CD8-positive, alpha-beta memory T cell (primary cell): ENCODE measurements around the gene KIF6. TPM values are rescaled to one million over a fixed set of nuclear protein-coding genes. Genes with fewer than 3 reads are reported as not detected.

Source experiments
- CTCF ChIA-PET: fragments of 350-600 bp; sonication (Branson Sonifier 250); formaldehyde crosslinking; loops from one replicate; lab custom pipeline; 2021; ENCODE audit warnings: antibody characterized with exemption; lab: Charles Lee
- POLR2A ChIA-PET: fragments of 350-600 bp; sonication (Branson Sonifier 250); formaldehyde crosslinking; loops from one replicate; lab custom pipeline; 2021; ENCODE audit warnings: antibody characterized with exemption; lab: Charles Lee
- DNase-seq, 5 donors: peaks; one replicate each; pipeline versions ENCODE4 v3.0.0 to v3.0.0-alpha.2; 2020 to 2022; ENCODE audit warnings: mixed read lengths in 1 of 5
- H3K27ac ChIP-seq: one replicate; pipeline ENCODE4 v1.7.0; 2013; ENCODE audit warnings: low read depth, mild to moderate bottlenecking, low read length, moderate library complexity
- H3K27me3 ChIP-seq: 2 replicates; pipeline ENCODE4 v1.7.0; 2013; ENCODE audit warnings: low read length, mild to moderate bottlenecking; ENCODE audit not compliant: insufficient read depth, poor library complexity, severe bottlenecking
- H3K36me3 ChIP-seq: 2 replicates; pipeline ENCODE4 v1.7.0; 2013; ENCODE audit warnings: mild to moderate bottlenecking, low read length, moderate library complexity; ENCODE audit not compliant: insufficient read depth
- H3K4me1 ChIP-seq: 2 replicates; pipeline ENCODE4 v1.7.0; 2013; ENCODE audit warnings: mild to moderate bottlenecking, low read length, moderate library complexity; ENCODE audit not compliant: insufficient read depth
- H3K4me3 ChIP-seq: 2 replicates; pipeline ENCODE4 v1.7.0; 2013; ENCODE audit warnings: mild to moderate bottlenecking, low read length
- H3K9me3 ChIP-seq: 2 replicates; pipeline ENCODE4 v1.7.0; 2013; ENCODE audit warnings: mild to moderate bottlenecking, low read length
- H3K27ac Mint-ChIP-seq, 8 donors: one replicate each; pipeline ENCODE4 v1.8.0; 2020 to 2021; ENCODE audit warnings: mixed read lengths in 8 of 8, mild to moderate bottlenecking in 6 of 8, inconsistent platforms in 3 of 8, moderate library complexity in 3 of 8
- H3K27me3 Mint-ChIP-seq, 2 donors: one replicate each; pipeline ENCODE4 v1.8.0; 2020 to 2021; ENCODE audit warnings: mixed read lengths in 2 of 2, mild to moderate bottlenecking in 1 of 2, moderate library complexity in 1 of 2
- H3K36me3 Mint-ChIP-seq, 3 donors: one replicate each; pipeline ENCODE4 v1.8.0; 2020 to 2021; ENCODE audit warnings: mixed read lengths in 3 of 3, inconsistent platforms in 1 of 3, mild to moderate bottlenecking in 1 of 3
- H3K4me1 Mint-ChIP-seq, 3 donors: one replicate each; pipeline ENCODE4 v1.8.0; 2020 to 2021; ENCODE audit warnings: mixed read lengths in 3 of 3, inconsistent platforms in 1 of 3, mild to moderate bottlenecking in 1 of 3
- H3K4me3 Mint-ChIP-seq, 7 donors: one replicate each; pipeline ENCODE4 v1.8.0; 2020 to 2021; ENCODE audit warnings: mixed read lengths in 7 of 7, mild to moderate bottlenecking in 6 of 7, moderate library complexity in 4 of 7, inconsistent platforms in 2 of 7
- H3K9me3 Mint-ChIP-seq, 5 donors: one replicate each; pipeline ENCODE4 v1.8.0; 2020 to 2022; ENCODE audit warnings: mixed read lengths in 5 of 5, mild to moderate bottlenecking in 3 of 5, moderate library complexity in 2 of 5, inconsistent platforms in 1 of 5
- polyA plus RNA-seq: library from polyadenylated mRNA; unstranded; fragments of 300-500 nt; fragmentation: Illumina TruSeq; gene quantifications from one replicate; pipeline ENCODE4 v1.2.3, GENCODE V29; 2021
- total RNA-seq, 2 experiments: library from RNA; stranded (reverse); gene quantifications; one replicate each; pipeline ENCODE4 v1.2.3, GENCODE V29; 2021

The KIF6 gene
- total and polyA plus RNA-seq, 3 experiments from 2014 or later = 0.22 TPM; not detected in 1

DNA sequence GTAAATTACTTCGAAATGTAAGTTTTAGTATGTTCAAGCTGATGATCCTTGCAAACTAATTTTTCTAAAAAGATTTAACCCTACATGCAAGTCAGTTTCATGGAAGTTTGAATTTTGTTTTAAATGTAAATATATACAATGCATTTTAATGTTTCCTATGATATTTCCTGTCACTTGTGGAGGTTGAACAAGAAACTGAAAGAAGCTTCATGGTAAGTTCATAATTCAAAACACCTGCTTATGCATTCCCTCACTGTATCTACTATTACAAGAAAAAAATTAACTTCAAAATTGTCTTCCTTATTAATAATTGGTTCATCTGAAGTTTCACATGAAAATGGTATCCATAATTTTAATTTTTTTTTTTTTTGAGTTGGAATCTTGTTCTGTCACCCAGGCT, 24.8 kb downstream of the KIF6 start:
- peaks cover 0 to 2% (median 0%) of the 10 kb centered on the region in 5 donors for H3K9me3 Mint-ChIP-seq
- no peaks in the 10 kb centered on the region for H3K9me3 ChIP-seq
- no peaks in the 10 kb centered on the region for H3K27me3 ChIP-seq
- no peaks in the 10 kb centered on the region for H3K4me1 Mint-ChIP-seq
- H3K4me3 ChIP-seq = no peak overlapping the region
- H3K27ac Mint-ChIP-seq = no peak overlapping the region
- no peaks in the 10 kb centered on the region for H3K36me3 ChIP-seq
- H3K4me3 Mint-ChIP-seq = no peak overlapping the region
- ChIA-PET CTCF (no interaction called here), POLR2A (no interaction called here)
- H3K36me3 Mint-ChIP-seq = no peaks in the 10 kb centered on the region
- no peak for DNase-seq
- H3K4me1 ChIP-seq = no peaks in the 10 kb centered on the region
- H3K27ac ChIP-seq = no peak overlapping the region
- H3K27me3 Mint-ChIP-seq = peaks cover 0 to 11% of the 10 kb centered on the region in 2 donors

DNA sequence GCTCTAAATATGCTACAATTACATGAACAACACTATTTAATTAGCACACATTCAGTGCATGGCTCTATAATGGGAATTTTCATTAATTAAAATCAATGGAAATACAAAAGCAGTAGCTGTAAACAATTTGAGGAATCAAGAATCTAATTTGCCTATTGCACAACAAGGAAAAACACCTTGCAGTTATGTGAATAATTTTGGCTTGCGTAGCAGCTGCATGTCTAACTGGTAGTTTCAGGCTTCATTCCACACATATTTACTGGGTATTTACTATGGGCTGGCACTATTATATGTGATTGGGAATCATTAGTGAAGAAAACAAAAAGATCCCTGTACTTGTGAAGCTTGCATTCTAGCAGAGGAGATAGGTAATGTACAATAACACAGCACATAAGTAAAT, 26.4 kb downstream of the KIF6 start:
- Histone ChIP-seq H3K4me1 (no peaks in the 10 kb centered on the region), H3K27me3 (no peaks in the 10 kb centered on the region), H3K4me3 (no peak overlapping the region), H3K9me3 (no peaks in the 10 kb centered on the region), H3K27ac (no peak overlapping the region), H3K36me3 (no peaks in the 10 kb centered on the region)
- ChIA-PET POLR2A (no interaction called here), CTCF (no interaction called here)
- Mint-ChIP-seq H3K27ac (no peak overlapping the region), H3K27me3 (peaks cover 0 to 8% of the 10 kb centered on the region in 2 donors), H3K4me3 (no peak overlapping the region), H3K36me3 (no peaks in the 10 kb centered on the region), H3K9me3 (peaks cover 0 to 2% (median 0%) of the 10 kb centered on the region in 5 donors), H3K4me1 (no peaks in the 10 kb centered on the region)
- DNase-seq = no peak

DNA sequence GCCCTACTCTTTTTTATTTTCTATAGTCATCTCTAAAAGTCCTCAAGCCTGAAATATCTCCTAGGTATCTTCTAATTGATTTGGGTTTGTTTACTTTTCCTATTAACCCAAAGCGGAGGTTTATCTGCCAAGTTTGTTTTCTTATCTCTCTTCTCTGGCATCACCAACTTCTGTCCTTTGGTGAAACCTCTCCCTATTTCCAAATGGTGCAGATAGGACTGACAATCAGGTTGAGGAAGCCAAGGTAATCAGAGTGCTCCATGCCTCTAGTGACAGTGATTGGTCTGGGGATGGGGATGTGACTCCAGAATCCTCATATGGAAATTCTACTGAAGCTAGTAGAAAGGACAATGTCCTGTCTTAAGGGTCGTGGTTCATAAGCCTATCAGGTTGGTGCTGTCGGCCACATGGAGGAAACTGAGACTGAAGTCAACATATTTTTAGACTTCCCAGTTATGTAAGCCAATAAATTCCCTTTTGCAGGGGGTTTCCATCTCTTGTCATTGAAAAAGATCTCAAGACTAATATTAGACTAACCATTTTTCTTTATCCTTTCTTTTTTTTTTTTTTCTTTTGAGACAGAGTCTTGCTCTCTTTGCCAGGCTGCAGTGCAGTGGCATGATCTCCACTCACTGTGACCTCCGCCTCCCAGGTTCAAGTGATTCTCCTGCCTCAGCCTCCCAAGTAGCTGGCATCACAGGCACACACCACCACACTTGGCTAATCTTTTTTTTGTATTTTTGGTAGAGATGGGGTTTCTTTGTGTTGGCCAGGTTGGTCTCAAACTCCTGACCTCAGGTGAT, 28.0 kb downstream of the KIF6 start:
- Mint-ChIP-seq H3K9me3 (peaks cover 0 to 2% (median 0%) of the 10 kb centered on the region in 5 donors), H3K27me3 (peaks cover 0 to 9% of the 10 kb centered on the region in 2 donors), H3K4me3 (no peak overlapping the region), H3K36me3 (no peaks in the 10 kb centered on the region), H3K4me1 (no peaks in the 10 kb centered on the region), H3K27ac (no peak overlapping the region)
- H3K36me3 ChIP-seq = no peaks in the 10 kb centered on the region
- no peaks in the 10 kb centered on the region for H3K4me1 ChIP-seq
- H3K9me3 ChIP-seq = no peaks in the 10 kb centered on the region
- no peak for DNase-seq
- H3K4me3 ChIP-seq = no peak overlapping the region
- H3K27ac ChIP-seq = no peak overlapping the region
- no peaks in the 10 kb centered on the region for H3K27me3 ChIP-seq
- CTCF ChIA-PET = no interaction called here
- POLR2A ChIA-PET = no interaction called here

DNA sequence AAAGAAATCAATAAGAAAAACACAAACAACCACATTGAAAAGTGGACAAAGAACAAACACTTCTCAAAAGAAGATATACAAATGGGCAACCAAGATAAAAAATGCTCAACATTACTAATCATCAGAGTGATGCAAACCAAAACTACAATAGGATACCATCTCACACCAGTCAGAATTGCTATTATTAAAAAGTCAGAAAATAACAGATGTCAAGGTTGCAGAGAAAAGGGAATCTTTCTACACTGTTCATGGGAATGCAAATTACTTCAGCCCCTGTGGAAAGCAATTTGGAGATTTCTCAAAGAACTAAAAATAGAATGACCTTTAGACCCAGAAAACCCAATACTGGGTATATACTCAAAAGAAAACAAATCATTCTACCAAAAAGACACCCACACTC, 29.8 kb downstream of the KIF6 start:
- no peak overlapping the region for H3K27ac Mint-ChIP-seq
- peaks cover 0 to 3% of the 10 kb centered on the region in 2 donors for H3K27me3 Mint-ChIP-seq
- no peaks in the 10 kb centered on the region for H3K36me3 Mint-ChIP-seq
- no peak for DNase-seq
- Histone ChIP-seq H3K27ac (no peak overlapping the region), H3K36me3 (no peaks in the 10 kb centered on the region), H3K9me3 (no peaks in the 10 kb centered on the region), H3K27me3 (no peaks in the 10 kb centered on the region), H3K4me1 (no peaks in the 10 kb centered on the region), H3K4me3 (no peak overlapping the region)
- POLR2A ChIA-PET = no interaction called here
- no peaks in the 10 kb centered on the region for H3K9me3 Mint-ChIP-seq
- H3K4me1 Mint-ChIP-seq = no peaks in the 10 kb centered on the region
- CTCF ChIA-PET = no interaction called here
- H3K4me3 Mint-ChIP-seq = no peak overlapping the region

DNA sequence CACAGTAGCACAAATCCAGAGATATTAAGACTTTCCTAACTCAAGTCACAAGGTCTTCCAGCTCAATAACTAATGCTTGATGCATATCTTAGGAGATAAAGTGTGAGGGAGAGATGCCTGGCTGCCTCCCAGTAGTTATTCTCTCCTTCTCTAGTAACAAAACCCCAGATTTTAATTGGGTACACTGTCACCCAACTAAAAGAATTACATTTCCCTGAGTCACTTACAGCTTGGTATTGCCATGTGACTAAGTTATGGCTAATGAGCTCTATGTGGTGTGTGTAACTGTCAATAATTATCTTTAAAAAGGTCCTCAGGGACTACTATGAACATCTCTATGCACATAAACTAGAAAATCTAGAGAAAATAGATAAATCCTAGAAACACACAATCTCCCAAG, 32.0 kb downstream of the KIF6 start:
- CTCF ChIA-PET = no interaction called here
- Mint-ChIP-seq H3K27ac (no peak overlapping the region), H3K9me3 (no peaks in the 10 kb centered on the region)

DNA sequence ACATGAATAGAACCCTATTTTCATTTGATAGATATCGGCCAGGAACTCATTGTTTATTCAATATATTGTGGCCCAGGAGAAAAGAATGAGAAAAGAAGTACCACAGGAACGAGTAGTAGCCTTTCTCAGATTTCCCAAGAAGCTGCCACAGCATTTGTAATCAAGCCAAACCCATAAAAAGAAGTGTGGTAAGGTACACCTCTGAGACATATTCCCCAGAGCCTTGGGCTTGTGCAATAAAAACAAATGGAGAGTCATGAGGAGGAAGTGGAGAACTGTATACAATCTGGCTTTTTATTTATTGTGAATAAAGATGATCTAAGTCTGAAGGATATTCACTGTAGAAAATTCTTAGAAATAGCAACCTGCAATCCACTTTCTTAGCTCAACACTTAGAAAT, 36.7 kb downstream of the KIF6 start:
- Histone ChIP-seq H3K27ac (no peak overlapping the region), H3K27me3 (no peaks in the 10 kb centered on the region), H3K36me3 (no peaks in the 10 kb centered on the region), H3K9me3 (no peaks in the 10 kb centered on the region), H3K4me1 (no peaks in the 10 kb centered on the region), H3K4me3 (no peak overlapping the region)
- Mint-ChIP-seq H3K27me3 (peaks cover 4 to 15% of the 10 kb centered on the region in 2 donors), H3K4me3 (no peak overlapping the region), H3K27ac (no peak overlapping the region), H3K4me1 (no peaks in the 10 kb centered on the region), H3K36me3 (peaks cover 0 to 2% (median 0%) of the 10 kb centered on the region in 3 donors), H3K9me3 (no peaks in the 10 kb centered on the region)
- CTCF ChIA-PET = no interaction called here
- DNase-seq = no peak
- POLR2A ChIA-PET = no interaction called here

More for the DNA sequence above, 32.0 kb downstream of the KIF6 start:
- H3K27ac ChIP-seq = no peak overlapping the region
- H3K9me3 ChIP-seq = no peaks in the 10 kb centered on the region
- POLR2A ChIA-PET = no interaction called here
- H3K36me3 Mint-ChIP-seq = no peaks in the 10 kb centered on the region
- H3K36me3 ChIP-seq = no peaks in the 10 kb centered on the region
- H3K4me1 Mint-ChIP-seq = no peaks in the 10 kb centered on the region
- DNase-seq = no peak
- H3K27me3 ChIP-seq = no peaks in the 10 kb centered on the region
- H3K27me3 Mint-ChIP-seq = peaks cover 0 to 7% of the 10 kb centered on the region in 2 donors
- H3K4me3 Mint-ChIP-seq = no peak overlapping the region
- H3K4me3 ChIP-seq = no peak overlapping the region
- no peaks in the 10 kb centered on the region for H3K4me1 ChIP-seq

DNA sequence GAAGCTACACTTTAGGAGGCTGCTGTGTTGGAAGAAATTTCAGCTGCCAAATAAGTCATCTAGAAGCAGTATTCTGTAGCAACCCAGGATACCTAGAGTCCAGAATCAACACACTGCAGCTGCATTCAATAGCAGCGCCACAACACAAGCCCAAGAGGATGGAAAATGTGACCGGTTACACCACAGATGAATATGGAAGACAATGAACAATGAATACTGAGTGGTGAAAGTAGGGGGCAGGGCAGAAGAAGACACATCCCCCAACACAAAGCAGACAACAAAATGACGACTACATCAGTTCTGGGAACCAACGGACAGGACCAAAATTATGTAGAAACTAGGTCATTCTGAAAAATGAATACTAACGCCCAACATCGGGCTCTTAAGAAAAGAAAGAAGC, 38.2 kb downstream of the KIF6 start:
- Histone ChIP-seq H3K36me3 (no peaks in the 10 kb centered on the region), H3K4me1 (no peaks in the 10 kb centered on the region), H3K27ac (no peak overlapping the region), H3K27me3 (no peaks in the 10 kb centered on the region), H3K9me3 (no peaks in the 10 kb centered on the region), H3K4me3 (no peak overlapping the region)
- Mint-ChIP-seq H3K27ac (no peak overlapping the region), H3K4me3 (no peak overlapping the region), H3K27me3 (peaks cover 4 to 13% of the 10 kb centered on the region in 2 donors), H3K36me3 (peaks cover 0 to 2% (median 0%) of the 10 kb centered on the region in 3 donors), H3K4me1 (no peaks in the 10 kb centered on the region), H3K9me3 (no peaks in the 10 kb centered on the region)
- ChIA-PET CTCF (no interaction called here), POLR2A (no interaction called here)
- no peak for DNase-seq

DNA sequence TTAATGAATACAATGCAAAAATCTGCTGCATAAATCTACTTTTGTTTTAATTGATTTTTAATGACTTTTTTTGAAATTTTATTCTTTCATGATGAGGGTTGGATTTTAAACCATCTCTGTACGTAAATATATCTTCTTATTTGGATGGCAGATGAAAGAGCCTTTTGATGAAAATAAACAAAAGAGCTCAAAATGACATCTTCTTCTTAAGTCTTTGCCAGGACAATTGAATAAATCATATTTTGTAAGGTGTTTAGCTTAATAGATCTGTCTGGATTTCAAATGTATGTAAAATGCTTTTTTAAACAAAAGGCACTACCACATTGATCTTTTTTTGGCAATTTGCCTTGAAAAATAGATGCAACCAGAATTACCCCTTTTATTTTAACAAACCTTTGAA, 39.3 kb downstream of the KIF6 start:
- H3K4me1 ChIP-seq = no peaks in the 10 kb centered on the region
- no peaks in the 10 kb centered on the region for H3K9me3 ChIP-seq
- Mint-ChIP-seq H3K36me3 (peaks cover 0 to 2% (median 0%) of the 10 kb centered on the region in 3 donors), H3K9me3 (no peaks in the 10 kb centered on the region), H3K4me1 (no peaks in the 10 kb centered on the region), H3K4me3 (no peak overlapping the region), H3K27ac (no peak overlapping the region), H3K27me3 (peaks cover 4 to 13% of the 10 kb centered on the region in 2 donors)
- ChIA-PET POLR2A (no interaction called here), CTCF (no interaction called here)
- H3K27me3 ChIP-seq = no peaks in the 10 kb centered on the region
- H3K4me3 ChIP-seq = no peak overlapping the region
- DNase-seq = no peak
- no peaks in the 10 kb centered on the region for H3K36me3 ChIP-seq
- H3K27ac ChIP-seq = no peak overlapping the region
